ENCODE measurements around the gene EEF2. TPM values are rescaled to one million over a fixed set of nuclear protein-coding genes. Genes with fewer than 3 reads are reported as not detected.

The EEF2 gene
- 3,028 and 3,054 TPM in 2 replicates for total RNA-seq
- long read RNA-seq, transcript EEF2-201 (15 exons, 3,164 nt), result major isoform, 830 of 895 reads
- long read RNA-seq, partial matches to known transcripts, result 49 of 895 reads
- long read RNA-seq, other reads (novel, unspliced or antisense), result 16 of 895 reads

DNA sequence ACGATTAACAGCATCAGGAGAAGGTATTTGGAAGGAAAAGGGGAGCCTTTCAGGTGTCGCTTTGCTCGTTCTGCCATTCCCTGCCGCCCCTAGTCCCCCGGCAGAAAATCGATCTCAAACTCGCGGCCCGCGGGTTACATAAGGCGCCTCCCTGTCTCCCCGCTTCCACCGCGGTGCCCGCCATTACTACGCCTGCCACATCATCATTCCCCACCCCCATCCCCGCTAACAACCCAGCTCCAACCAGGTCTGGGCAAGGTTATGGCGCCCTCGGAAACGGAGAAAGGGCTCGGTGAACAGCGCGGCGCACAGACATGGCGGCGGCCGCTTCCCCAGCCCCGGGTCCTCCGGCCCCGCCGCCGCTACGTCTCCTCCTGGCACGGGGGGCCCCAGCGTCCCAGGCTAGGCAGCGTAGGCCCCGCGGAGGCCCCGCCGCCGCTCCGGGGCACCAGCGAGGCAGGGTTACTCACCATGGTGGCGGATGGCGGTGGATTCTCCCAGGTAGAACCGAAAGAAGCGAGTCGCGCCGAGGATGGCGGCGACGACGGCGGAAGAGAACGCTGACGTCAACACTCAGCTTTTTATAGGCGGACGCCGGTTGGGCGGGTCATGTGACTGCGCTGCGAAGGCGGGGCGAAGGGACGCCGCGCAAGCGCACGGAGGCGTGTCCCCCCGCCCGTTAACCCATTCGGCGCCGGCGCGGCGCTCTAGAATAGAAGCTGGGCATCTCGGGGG is at the start of gene EEF2:
Gene EEF2 (minus strand): TSS at position 556 of the 735 bp plus-strand sequence. CDS start 83 bp downstream, at position 473.
- peak within 1 kb of the TSS; percentile 99 for H3K27ac Mint-ChIP-seq
- H3K4me1 Mint-ChIP-seq (ENCODE audit: low read depth), result peaks cover 23% of the 10 kb centered on the region
- peak; percentile 86 for DNase-seq (ENCODE audit: low spot score, unreplicated experiment)
- H3K36me3 Mint-ChIP-seq (ENCODE audit: insufficient read depth), result peaks cover 24% of the 10 kb centered on the region
- no peaks in the 10 kb centered on the region for H3K27me3 Mint-ChIP-seq
- no peaks in the 10 kb centered on the region for H3K9me3 Mint-ChIP-seq (ENCODE audit: low read depth)
- TF ChIP-seq, protein P1, sequence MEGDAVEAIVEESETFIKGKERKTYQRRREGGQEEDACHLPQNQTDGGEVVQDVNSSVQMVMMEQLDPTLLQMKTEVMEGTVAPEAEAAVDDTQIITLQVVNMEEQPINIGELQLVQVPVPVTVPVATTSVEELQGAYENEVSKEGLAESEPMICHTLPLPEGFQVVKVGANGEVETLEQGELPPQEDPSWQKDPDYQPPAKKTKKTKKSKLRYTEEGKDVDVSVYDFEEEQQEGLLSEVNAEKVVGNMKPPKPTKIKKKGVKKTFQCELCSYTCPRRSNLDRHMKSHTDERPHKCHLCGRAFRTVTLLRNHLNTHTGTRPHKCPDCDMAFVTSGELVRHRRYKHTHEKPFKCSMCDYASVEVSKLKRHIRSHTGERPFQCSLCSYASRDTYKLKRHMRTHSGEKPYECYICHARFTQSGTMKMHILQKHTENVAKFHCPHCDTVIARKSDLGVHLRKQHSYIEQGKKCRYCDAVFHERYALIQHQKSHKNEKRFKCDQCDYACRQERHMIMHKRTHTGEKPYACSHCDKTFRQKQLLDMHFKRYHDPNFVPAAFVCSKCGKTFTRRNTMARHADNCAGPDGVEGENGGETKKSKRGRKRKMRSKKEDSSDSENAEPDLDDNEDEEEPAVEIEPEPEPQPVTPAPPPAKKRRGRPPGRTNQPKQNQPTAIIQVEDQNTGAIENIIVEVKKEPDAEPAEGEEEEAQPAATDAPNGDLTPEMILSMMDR (IDR thresholded peaks at IDR 0.05; ENCODE audit: unreplicated experiment), result no peak
- peak within 1 kb of the TSS; percentile 98 for H3K4me3 Mint-ChIP-seq (ENCODE audit: low read depth)

GRCh38 chr19:4034048-4035017 is 49.1 kb upstream of the EEF2 start:
- H3K9me3 Mint-ChIP-seq (ENCODE audit: low read depth), result no peaks in the 10 kb centered on the region
- no peak overlapping the region for H3K27ac Mint-ChIP-seq
- no peaks in the 10 kb centered on the region for H3K27me3 Mint-ChIP-seq
- TF ChIP-seq, protein P1 (IDR thresholded peaks at IDR 0.05; ENCODE audit: unreplicated experiment), result no peak
- DNase-seq (ENCODE audit: low spot score, unreplicated experiment), result no peak
- peaks cover 5% of the 10 kb centered on the region for H3K36me3 Mint-ChIP-seq (ENCODE audit: insufficient read depth)
- no peak overlapping the region for H3K4me3 Mint-ChIP-seq (ENCODE audit: low read depth)
- no peaks in the 10 kb centered on the region for H3K4me1 Mint-ChIP-seq (ENCODE audit: low read depth)

- Mint-ChIP-seq H3K4me3 (ENCODE audit: low read depth) (no peak overlapping the region), H3K4me1 (ENCODE audit: low read depth) (no peaks in the 10 kb centered on the region), H3K9me3 (ENCODE audit: low read depth) (no peaks in the 10 kb centered on the region), H3K36me3 (ENCODE audit: insufficient read depth) (peaks cover 7% of the 10 kb centered on the region), H3K27me3 (no peaks in the 10 kb centered on the region), H3K27ac (no peak overlapping the region)
- TF ChIP-seq, protein P1 (IDR thresholded peaks at IDR 0.05; ENCODE audit: unreplicated experiment), result no peak
- DNase-seq (ENCODE audit: low spot score, unreplicated experiment), result no peak
These were observed 48.0 kb upstream of the EEF2 start for GRCh38 chr19:4033028-4033956.

DNA sequence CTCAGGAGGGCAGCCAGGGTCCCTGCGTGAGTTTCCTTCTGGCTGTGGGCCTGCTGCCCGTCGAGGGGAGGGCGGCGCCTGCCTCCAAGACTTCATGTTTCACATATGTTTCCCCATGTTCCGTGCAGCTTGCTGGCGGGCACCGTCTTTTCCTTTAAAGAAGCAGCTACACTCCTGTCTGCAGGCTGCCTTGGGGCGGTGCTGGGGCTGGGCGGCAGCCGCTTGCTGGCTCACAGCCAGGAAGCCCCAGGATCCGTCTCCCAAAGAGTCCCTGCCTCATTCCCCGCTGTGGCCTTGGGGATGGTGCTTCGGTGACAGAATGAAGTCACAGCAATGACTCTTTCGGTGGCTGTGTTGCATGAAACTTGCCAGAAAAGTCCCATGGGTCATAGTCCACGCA is 47.2 kb upstream of the EEF2 start:
- no peak for DNase-seq (ENCODE audit: low spot score, unreplicated experiment)
- H3K4me1 Mint-ChIP-seq (ENCODE audit: low read depth), result no peaks in the 10 kb centered on the region
- H3K27ac Mint-ChIP-seq, result no peak overlapping the region
- H3K9me3 Mint-ChIP-seq (ENCODE audit: low read depth), result no peaks in the 10 kb centered on the region
- no peaks in the 10 kb centered on the region for H3K27me3 Mint-ChIP-seq
- H3K4me3 Mint-ChIP-seq (ENCODE audit: low read depth), result no peak overlapping the region
- peaks cover 5% of the 10 kb centered on the region for H3K36me3 Mint-ChIP-seq (ENCODE audit: insufficient read depth)
- TF ChIP-seq, protein P1 (IDR thresholded peaks at IDR 0.05; ENCODE audit: unreplicated experiment), result no peak
